NCI-H510A (cell line): ENCODE results near the gene TMEM259.
A peak's percentile ranks its signal among the peaks of the same experiment; 100 is the strongest.

Source experiments
- DNase-seq: peaks from one replicate; lab custom pipeline; 2025; lab: John Stamatoyannopoulos, UW

Gene TMEM259

DNA sequence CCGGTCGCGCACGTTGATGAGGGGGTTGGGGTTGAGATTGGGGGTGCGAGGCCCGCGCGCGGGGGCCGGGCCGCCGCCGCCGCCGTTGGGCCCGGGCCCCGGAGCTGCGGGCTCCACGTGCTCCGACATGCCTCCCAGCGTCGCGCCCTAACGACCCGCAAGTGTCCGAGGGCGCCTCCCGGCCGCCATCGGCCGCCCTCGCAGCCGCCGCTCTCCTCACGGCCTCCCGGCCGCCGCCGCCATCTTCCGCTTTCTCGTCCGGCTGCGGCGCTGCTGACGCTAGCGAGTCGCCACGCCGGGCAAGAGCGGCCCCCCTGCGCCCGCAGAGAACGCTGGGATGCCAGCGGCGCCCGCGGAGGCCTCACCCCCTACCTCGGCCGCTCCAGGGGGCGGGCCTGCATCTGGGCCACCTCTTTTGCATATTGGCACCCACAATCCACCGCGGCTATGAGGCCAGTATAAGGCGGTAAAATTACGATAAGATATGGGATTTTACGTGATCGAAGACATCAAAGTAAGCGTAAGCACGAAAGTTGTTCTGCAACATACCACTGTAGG, at the start of gene TMEM259:
TMEM259 (minus strand) TSS at position 256 of the 558 bp plus-strand sequence; CDS start at position 129, 127 bp downstream.
- peak; percentile 85 for DNase-seq

DNA sequence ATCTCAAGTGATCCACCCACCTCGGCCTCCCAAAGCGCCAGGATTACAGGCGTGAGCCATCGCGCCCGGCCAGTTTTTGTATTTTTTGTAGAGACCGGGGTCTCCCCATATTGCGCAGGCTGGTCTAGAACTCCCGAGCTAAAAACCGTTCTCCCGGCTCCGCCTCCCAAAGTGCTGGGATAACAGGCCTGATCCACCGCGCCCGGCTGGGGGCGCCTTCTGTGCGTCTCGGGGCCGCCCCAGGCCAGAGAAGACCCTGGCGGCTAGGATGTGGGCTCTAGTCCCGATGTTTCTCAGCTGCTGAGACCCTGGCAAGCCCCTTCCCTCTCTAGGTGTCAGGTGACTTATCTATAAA, 49.6 kb upstream of the TMEM259 start:
- DNase-seq, result no peak

DNA sequence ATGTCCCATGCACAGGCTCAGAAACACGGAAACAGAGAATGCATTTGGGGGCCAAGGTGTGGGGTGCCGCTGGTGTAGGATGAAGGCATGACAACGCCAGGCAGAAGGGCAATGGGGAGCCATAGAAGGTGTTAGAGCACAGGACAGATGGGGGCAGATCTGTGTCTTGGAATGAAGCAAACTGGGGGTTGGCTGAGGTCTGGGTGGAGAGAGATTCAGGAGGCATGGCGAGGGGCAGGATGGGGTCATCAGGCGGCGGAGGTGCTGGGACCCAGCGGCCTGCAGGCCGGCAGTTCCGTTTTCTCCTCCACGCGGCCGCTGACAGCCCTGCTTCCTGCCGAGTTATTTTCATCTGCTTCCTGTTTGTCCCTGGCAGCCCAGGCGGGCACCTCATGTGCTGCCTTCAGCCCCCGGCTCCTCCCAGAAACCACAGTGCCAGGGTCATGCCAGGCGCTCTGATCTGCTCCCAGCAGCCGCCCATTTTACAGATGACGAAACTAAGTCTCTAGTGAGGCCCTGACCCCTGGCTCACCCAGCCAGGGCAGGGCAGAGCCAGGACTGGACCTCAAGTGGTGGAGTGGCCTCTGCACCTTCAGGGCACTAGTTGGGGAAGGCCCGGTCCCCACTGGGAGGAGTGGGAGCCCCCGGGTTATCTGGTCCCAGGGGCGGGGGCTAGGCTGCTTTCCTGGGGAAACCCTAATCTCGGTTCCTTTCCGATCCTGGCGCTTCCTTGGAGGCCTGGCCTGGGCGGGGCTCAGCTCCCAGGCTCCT, 48.3 kb upstream of the TMEM259 start:
- DNase-seq, result no peak

DNA sequence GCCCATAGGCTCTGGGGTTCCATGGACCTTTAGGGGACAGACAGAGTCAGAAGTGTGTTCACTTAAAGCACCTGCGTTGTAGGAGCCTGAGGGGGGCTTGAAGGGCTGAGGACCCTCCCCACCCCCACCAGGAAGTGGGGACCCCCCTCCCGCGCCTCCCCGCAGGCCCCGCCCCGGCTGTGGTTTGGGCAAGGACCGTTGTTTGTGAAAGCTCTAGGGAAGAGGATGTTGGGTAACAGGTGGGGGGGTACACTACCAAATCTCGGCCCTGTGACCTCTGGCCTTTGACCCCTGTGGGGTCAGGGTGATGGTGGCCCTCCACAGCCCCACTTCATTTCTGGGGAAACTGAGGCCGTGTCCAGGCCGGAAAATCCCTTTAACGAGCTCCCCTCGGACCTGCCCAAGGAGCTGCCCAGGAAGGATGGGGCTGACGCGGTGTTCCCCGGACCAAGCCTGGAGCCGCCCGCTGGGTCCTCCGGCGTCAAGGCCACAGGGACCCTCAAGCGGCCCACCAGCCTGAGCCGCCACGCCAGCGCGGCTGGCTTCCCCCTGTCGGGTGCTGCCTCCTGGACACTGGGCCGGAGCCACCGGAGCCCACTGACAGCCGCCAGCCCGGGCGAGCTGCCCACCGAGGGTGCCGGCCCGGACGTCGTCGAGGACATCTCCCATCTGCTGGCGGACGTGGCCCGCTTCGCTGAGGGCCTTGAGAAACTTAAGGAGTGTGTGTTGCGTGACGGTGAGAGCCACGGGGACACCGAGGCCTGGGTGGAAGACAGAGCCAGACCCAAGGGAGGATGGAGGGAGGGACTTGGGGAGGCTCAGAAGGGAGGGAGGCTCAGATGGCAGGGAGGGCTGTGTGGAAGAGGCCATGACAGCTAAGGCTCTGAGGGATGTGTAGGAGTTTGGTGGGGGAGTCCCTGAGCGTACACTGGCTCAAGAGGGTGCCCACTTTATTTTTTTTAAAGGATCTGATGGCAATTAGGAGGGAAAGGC, 47.4 kb upstream of the TMEM259 start:
- DNase-seq, result no peak

DNA sequence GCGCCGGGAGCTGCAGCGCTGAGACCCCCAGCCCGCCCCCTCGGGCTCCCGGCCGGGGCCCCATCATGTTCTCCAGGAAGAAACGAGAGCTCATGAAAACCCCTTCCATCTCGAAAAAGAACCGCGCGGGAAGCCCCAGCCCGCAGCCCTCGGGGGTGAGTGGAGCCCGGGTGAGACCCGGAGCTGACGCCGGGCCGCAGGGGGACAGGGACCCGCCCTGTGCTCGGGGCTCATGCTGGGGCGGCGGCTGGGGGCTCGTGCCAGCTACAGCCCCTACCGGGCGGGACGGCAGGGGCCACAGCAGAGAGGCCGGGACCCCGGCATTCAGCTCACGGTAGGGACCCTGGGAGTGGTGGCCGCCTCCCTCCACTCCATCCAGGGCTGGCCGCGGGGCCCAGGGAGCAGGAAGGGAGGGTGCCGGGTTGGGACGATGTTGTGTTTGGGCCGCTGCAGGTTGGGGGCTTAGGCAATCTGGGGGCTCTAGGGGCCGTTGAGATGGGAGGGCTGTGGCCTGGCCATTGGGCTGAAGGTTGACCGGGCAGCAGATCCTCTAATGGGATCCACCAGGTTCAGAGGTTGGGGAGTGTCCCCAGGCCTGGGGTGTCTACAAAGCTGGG, 46.5 kb upstream of the TMEM259 start:
- no peak for DNase-seq

DNA sequence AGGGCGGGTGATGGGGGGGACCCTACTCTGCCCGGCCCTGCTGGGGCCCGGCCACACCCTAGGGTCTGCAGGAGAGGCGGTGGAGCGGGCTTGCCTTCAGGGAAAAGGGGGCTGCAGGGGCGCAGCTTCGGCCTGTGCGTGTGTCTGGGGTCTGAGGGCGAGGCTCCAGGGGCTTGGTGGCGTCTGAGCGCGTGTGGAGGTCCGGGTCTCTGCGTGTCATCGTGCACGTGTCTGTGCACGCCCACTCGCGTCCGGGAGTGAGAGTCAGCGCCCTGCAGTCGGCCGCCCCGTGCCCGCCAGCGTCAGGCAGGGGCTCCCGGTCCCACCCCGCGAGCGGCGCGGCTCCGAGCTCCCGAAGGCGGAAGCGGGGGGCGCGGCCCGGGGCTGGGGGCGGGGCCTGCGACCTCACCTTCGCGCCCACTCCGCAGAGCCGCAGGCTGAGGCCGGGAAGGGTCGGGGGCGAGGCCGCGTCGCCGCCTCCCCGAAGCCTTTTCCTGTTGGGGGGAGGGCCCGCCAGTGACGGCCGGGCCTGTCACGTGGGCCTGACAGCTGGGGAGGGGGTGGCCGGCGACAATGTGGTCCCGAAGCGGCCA, 45.9 kb upstream of the TMEM259 start, which contains the start of gene ARHGAP45:
ARHGAP45 (plus strand) TSS at position 420 of the 593 bp plus-strand sequence. CDS start 239 bp downstream, outside the sequence.
- no peak for DNase-seq

DNA sequence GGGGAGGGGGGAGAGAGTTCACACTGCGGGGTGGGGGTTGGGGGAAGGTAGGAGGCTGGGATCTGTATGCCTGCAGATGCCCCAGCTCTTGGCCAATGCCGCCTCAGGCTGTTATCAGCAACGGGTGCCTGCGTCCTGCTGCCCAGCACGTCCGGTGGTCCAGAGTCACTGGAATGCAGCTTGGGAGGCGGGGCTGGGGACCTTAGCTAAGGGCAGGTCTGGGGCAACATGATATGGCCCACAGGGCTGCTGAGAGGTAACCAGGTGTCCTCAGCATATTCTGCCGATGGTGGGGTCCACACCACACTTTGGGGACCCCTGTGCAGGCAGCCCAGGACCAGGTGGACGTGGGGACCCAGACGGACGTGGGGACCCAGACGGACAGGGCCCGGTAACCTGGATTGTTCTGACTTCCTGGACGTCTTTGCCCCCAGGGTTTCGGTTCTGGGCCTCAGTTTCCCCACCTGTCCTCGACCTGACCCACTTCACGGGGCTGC, 45.4 kb upstream of the TMEM259 start:
- no peak for DNase-seq

DNA sequence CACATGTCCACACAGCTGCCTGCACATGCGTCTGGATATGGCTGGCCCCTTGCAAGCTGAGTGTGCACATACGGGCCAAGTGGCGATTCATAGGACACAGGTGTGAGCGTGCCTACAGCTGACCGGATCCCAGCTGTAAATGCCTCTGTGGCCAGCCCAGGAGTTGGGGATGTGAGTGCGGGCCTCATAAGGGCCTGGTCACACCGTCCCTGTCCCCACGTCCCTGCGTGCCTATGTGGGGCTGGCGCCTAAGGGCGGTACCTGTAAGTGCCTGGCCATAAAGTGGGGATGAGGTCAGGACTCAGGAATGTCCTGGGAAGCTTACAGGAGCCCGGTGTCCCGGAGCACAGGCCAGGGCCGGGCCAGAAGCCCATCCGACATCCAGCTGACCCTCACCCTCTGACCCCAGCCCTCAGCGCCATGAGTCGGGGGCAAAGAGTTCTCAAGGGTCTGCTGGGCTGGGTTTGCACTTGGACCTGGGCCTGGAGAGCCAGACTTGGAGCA, 44.7 kb upstream of the TMEM259 start:
- no peak for DNase-seq

DNA sequence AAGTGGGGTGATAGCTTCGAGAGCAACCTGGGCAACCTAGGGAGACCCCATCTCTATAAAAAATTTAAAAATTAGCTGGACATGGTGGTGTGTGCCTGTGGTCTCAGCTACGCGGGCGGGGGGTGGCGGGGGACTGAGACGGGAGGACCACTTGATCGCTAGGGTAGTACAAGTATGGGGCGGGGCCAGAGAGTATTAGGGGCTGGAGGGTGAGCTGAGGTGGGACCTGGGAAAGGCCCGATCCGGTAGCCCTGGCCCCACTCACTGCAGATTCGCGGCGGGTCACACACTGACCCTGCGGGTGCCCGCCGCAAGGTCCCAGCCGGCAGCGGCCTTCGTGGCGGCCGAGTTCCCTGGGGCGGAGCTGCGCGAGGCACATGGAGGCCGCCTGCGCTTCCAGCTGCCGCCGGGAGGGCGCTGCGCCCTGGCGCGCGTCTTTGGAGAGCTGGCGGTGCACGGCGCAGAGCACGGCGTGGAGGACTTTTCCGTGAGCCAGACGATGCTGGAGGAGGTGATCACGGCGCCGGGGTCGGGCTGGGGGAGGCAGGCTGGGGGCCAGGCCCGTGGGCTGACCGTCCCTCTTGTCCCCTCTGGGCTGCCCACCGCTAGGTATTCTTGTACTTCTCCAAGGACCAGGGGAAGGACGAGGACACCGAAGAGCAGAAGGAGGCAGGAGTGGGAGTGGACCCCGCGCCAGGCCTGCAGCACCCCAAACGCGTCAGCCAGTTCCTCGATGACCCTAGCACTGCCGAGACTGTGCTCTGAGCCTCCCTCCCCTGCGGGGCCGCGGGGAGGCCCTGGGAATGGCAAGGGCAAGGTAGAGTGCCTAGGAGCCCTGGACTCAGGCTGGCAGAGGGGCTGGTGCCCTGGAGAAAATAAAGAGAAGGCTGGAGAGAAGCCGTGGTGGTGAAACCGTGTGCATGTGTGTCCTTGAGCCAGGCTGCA, 44.0 kb upstream of the TMEM259 start:
- no peak for DNase-seq

DNA sequence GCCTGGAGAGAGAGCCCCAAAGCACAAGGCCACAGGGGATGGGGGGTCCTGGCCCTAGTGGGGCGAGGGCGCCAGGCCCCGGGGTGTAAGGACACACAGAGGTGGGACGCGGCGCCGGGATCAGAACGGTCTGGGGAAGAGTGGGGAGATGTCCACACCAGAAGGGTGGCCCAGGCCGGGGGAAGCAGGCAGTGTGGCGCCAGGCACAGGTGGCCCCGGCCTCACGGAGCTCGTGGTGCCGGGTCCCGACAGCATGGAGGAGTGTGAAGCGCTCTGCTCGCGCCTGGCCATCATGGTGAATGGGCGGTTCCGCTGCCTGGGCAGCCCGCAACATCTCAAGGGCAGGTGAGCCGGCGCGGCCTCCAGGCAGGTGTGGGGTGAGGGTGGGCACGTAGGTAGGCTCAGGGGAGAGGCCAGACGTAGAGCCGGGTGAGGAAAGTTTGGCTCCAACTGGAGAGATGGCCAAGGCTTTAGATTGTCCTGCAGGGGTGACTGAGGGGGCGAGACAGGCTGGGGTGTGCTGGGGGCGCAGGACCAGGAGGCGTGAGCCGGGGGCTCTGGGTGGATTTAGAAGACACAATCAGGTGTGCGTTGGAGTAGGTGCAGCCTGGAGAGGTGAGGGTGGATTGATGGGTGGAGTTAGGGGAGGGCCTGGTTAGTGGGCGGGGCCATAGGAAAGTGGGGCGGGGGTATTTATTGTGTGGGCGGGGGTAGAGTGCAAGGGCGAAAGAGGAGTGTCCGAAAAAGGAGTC, 43.2 kb upstream of the TMEM259 start:
- DNase-seq, result no peak

DNA sequence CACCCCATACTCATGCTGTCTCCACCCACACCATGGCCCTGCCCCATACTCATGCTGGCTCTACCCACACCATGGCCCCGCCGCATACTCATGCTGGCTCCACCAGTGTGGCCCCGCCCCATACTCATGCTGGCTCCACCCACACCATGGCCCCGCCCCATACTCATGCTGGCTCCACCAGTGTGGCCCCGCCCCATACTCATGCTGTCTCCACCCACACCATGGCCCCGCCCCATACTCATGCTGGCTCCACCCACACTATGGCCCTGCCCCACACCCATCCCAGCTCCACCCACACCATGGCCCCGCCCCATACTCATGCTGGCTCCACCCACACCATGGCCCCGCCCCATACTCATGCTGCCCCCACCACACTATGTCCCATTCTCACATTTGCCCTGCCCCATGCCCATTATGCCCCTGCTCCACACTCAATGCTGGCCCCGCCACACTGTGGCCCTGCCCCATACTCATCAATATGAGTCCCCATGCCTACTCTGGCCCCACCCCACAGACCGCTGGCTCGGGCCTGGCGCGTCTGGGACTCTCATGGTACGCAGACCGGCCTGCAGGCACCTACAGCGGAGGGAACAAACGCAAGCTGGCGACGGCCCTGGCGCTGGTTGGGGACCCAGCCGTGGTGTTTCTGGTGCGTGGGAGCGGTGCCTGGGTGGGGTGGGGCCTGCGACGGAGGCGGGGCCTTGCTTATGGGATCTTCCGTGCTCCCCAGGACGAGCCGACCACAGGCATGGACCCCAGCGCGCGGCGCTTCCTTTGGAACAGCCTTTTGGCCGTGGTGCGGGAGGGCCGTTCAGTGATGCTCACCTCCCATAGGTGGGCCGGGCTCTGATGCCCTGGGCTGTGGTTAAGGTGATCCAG, 42.3 kb upstream of the TMEM259 start:
- no peak for DNase-seq

DNA sequence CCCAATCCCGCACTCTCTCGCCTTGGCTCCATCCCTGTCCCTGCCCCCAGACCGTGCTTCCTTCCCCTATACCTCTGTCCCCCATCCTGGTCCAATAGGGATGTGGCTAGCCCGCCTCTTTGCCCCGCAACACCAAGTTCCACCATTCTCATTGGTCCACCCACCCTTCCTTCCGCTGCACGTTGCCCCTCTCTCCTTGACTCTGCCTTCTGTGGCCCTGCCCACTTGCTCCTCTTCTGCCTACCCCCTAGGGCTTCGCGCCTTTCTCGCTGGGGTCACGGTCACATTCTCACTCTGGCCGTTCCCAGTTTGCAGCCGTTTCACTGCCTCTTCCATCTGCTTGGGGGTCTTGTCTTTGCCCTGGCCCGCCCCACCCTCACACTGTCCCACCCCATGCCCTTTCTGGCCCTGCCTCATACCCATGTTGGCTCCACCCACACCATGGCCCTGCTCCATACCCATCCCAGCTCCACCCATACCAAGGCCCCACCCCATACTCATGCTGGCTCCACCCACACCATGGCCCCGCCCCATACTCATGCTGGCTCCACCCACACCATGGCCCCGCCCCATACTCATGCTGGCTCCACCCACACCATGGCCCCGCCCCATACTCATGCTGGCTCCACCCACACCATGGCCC, 41.6 kb upstream of the TMEM259 start:
- DNase-seq, result no peak

DNA sequence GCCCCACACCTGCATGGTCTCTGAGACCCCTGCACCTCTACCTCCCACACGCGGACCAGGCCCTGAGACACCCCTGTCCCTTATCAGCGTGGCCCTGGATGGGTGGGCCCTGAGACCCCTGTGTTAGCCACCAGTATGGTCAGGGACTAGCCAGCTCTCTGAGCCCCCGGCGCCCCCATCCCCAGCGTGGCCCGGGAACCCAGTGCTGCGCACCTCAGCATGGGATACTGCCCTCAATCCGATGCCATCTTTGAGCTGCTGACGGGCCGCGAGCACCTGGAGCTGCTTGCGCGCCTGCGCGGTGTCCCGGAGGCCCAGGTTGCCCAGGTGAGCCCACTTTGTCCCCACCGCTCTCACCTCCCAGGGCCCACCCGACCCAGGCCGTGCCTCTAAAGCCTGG, 41.1 kb upstream of the TMEM259 start:
- no peak for DNase-seq

DNA sequence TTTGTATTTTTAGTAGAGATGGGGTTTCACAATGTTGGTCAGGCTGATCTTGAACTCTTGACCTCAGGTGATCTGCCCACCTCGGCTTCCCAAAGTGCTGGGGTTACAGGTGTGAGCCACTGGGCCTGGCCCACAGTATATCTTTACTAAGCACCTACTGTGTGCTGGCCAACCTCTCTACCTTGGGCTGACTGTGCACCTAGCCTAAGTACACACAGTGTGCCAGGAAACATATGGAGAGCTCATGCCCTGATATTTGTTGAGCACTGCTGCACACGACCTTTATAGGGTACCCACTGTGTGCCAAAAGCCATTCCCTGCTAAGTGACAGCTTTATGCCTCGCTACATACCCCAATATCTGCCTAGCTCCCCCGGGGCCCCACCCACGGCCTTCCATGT, 39.8 kb upstream of the TMEM259 start:
- no peak for DNase-seq

DNA sequence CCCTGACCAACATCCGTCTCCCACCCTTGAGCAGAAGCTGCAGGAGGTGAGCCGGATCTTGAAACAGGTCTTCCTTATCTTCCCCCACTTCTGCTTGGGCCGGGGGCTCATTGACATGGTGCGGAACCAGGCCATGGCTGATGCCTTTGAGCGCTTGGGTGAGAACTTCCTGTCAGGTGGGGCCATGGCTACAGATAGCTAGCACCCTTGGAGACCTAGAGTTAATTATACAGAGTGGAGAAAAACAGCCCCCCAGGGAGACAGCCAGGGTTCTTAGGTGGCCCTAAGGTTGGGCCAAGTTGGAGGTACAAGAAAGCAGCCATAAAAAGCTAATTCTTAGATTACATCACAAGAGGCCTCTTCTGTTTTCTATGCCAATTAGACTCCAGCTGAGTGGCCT, 37.2 kb upstream of the TMEM259 start:
- no peak for DNase-seq

DNA sequence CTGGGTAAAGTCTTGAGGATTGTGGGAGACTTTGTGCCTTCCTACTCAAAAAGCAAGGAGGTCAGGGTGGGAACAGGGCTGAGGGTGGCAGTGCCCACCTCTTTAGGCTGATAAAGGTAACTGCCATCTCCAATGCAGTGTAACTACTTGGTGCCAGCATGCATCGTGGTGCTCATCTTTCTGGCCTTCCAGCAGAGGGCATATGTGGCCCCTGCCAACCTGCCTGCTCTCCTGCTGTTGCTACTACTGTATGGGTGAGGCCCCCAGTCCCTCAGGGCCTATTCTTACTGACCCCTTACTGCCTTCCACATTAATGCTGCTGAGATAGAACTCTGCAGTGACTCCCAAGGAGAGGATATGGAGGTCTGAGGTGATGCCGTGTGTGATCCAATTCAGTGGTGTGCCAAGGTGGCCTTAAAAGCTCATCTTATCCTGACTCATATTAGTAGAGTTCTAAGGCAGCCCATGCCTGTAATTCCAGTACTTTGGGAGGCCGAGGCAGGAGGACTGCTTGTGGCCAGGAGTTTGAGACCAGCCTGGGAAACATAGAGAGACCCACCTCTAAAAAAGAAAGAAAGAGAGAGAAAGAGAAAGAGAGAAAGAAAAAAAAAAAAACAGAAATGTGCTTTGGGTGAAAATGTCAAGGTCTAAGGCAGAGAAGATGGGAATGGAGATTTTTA, 36.4 kb upstream of the TMEM259 start:
- DNase-seq, result no peak

DNA sequence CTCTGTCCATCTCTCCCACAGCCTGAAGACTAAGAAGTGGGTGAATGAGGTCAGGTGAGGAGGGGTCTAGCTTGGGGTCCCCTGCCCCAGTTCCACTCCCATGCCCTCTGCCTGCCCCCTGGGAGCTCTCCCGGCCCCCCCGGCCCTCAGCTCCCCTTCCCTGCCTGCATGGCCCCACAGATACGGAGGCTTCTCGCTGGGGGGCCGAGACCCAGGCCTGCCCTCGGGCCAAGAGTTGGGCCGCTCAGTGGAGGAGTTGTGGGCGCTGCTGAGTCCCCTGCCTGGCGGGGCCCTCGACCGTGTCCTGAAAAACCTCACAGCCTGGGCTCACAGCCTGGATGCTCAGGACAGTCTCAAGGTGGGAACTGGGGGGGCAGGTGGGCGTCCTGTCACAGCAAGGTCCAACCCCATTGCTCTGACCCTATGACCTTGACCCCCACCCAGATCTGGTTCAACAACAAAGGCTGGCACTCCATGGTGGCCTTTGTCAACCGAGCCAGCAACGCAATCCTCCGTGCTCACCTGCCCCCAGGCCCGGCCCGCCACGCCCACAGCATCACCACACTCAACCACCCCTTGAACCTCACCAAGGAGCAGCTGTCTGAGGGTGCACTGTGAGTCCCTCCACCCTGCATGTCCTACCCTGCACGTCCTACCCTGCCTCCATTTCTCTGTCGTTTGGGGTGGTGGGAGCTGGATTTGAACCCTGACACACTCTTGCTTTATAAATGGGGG, 35.1 kb upstream of the TMEM259 start:
- no peak for DNase-seq
